ENCODE measurements around the gene LYPD6B.

GRCh38 chr2:149205143-149205542 is 166.6 kb downstream of the LYPD6B start:
- TF ChIP-seq CTCF (IDR thresholded peaks at IDR 0.05; ENCODE audit: insufficient read depth, low read length, poor library complexity, severe bottlenecking) (no peak), EZH2phosphoT487 (conservative IDR thresholded peaks at IDR 0.05; ENCODE audit: low read length) (no peak)
